C4-2B (cell line): ENCODE results near the gene TMEM266.

Experiments used
- CTCF ChIP-seq: fragments of 450-650 bp; conservative IDR thresholded peaks from 2 replicates; pipeline ENCODE4 v1.5.1; 2017; ENCODE audit warnings: mild to moderate bottlenecking
- ZFX ChIP-seq: fragments of 450-650 bp; IDR thresholded peaks from 2 replicates; pipeline ENCODE4 v1.6.1; 2017

GRCh38 chr15:76038512-76038911 lies 21.3 kb upstream of the TMEM266 start:
- TF ChIP-seq CTCF, result no peak
- no peak for TF ChIP-seq ZFX
